ENCODE data around the gene WAPL. TPM values are rescaled to one million over a fixed set of nuclear protein-coding genes. Genes with fewer than 3 reads are reported as not detected.

The WAPL gene
- total RNA-seq, 2 donors from 2014 or later, result 24.1 to 38.9 TPM

- intact Hi-C loops (cut with DNase I), result no loop called here
- ATAC-seq, result peak; percentile 72
- no peaks in the 10 kb centered on the region for H3K36me3 ChIP-seq (replicated peaks in 1 of 2; ENCODE audit: insufficient read depth in 1 of 2, low read depth in 2 of 2)
- TF ChIP-seq POLR2A (IDR thresholded peaks at IDR 0.05), result no peak
- TF ChIP-seq CTCF (IDR thresholded peaks at IDR 0.05), result no peak
- H3K9me3 ChIP-seq, result no peaks in the 10 kb centered on the region
- no peaks in the 10 kb centered on the region for H3K27me3 ChIP-seq
- H3K4me3 ChIP-seq, result no peak overlapping the region
- WGBS, 2 donors, result 13 to 23% methylated on average over 3 of the region's 3 CpGs
- H3K4me1 ChIP-seq, result peaks cover 54% of the 10 kb centered on the region
- peak in 1 of 4 donors; percentile 29 for DNase-seq
- H3K27ac ChIP-seq, result peak overlapping the region; percentile 66 to 82 (median 74)
Measured at GRCh38 chr10:86415116-86415515, 106.5 kb downstream of the WAPL start.

- ATAC-seq (no peak), DNase-seq (no peak)
- 33 to 46% methylated on average over 6 of the region's 6 CpGs for WGBS, 2 donors
- no peaks in the 10 kb centered on the region for H3K27me3 ChIP-seq
- peaks cover 59% of the 10 kb centered on the region for H3K4me1 ChIP-seq
- intact Hi-C loops (cut with DNase I), result no loop called here
- H3K27ac ChIP-seq, result peak overlapping the region in 1 of 4 donors; percentile 64
- no peak overlapping the region for H3K4me3 ChIP-seq
- H3K9me3 ChIP-seq, result no peaks in the 10 kb centered on the region
- no peaks in the 10 kb centered on the region for H3K36me3 ChIP-seq (replicated peaks in 1 of 2; ENCODE audit: insufficient read depth in 1 of 2, low read depth in 2 of 2)
- TF ChIP-seq POLR2A (IDR thresholded peaks at IDR 0.05) (no peak), CTCF (IDR thresholded peaks at IDR 0.05) (no peak)
Measured at GRCh38 chr10:86413046-86413728, 108.4 kb downstream of the WAPL start.

GRCh38 chr10:86411852-86412560 lies 109.6 kb downstream of the WAPL start:
- H3K4me1 ChIP-seq, result peaks cover 59% of the 10 kb centered on the region
- no peak for ATAC-seq
- WGBS, 2 donors, result 68 to 72% methylated on average over 4 to 6 of the region's 6 CpGs
- H3K4me3 ChIP-seq, result no peak overlapping the region
- H3K36me3 ChIP-seq (replicated peaks in 1 of 2; ENCODE audit: insufficient read depth in 1 of 2, low read depth in 2 of 2), result no peaks in the 10 kb centered on the region
- peak overlapping the region; percentile 12 to 84 (median 66) for H3K27ac ChIP-seq
- TF ChIP-seq POLR2A (IDR thresholded peaks at IDR 0.05) (no peak), CTCF (IDR thresholded peaks at IDR 0.05) (no peak)
- DNase-seq, result no peak
- no peaks in the 10 kb centered on the region for H3K9me3 ChIP-seq
- no peaks in the 10 kb centered on the region for H3K27me3 ChIP-seq
- intact Hi-C loops (cut with DNase I), result no loop called here

DNA sequence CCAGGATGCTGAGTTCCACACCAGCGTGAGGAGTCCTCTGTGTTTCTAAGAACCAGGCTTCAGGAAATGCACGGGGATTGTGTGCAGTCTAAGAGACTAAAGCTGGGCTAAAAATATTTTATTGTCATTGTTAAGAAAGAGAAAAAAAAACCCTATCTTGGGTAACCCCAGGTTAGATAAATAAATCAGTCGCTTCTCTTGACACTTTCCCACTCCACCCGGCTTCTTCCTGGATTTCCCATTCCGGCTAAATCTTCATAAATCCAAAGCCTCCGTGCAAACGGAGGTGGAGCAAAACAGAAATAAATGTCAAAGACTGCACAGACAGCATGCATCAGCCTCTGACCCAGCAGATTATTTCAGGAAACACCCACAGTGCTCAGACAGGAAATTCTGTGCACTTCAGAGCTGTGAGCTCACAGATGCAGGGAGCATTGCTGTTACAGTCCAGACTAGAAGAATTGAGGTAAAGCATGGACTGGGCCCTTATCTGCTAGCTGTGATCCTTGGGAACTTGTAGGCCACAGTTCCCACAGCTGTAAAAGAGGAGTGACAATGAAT lies 110.2 kb downstream of the WAPL start:
- intact Hi-C loops (cut with DNase I), result no loop called here
- no peak for ATAC-seq

DNA sequence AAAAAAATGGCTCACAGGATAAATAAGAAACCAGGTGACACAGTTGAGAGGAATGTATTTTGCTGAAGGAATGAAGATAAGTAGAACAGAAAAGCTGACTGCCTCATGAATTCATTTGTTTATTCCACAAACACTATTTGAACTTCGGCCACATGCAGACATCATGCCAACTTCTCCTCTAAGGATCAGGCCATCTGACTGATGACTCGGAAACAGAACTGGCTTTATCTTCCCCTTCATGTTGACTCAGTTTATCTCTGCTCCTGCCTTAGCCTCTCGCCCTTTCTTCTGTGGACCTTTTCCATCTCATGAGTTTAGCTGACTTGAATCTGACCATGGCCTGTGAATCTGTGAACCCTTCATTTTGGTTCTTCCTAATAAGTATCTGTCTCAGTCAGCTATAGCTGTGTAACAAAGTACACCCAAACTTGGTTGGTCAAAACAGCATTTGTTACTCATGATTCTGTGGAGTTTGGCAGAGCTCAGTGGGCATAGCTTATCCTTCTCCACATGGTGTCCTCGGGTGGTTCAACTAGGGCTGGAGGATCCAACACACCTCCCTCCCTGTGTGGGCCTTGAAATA lies 111.0 kb downstream of the WAPL start:
- ATAC-seq, result peak; percentile 92

More for the DNA sequence above, 110.2 kb downstream of the WAPL start:
- Histone ChIP-seq H3K4me1 (peaks cover 59% of the 10 kb centered on the region), H3K27me3 (no peaks in the 10 kb centered on the region), H3K9me3 (no peaks in the 10 kb centered on the region), H3K4me3 (no peak overlapping the region), H3K36me3 (replicated peaks in 1 of 2; ENCODE audit: insufficient read depth in 1 of 2, low read depth in 2 of 2) (no peaks in the 10 kb centered on the region), H3K27ac (peak overlapping the region; percentile 53 to 84 (median 66))
- WGBS, 2 donors, result 34 to 46% methylated on average over 7 of the region's 7 CpGs
- TF ChIP-seq POLR2A (IDR thresholded peaks at IDR 0.05), result no peak
- DNase-seq, result peak in 1 of 4 donors; percentile 44

More for the DNA sequence above, 111.0 kb downstream of the WAPL start:
- DNase-seq, result peak; percentile 64 to 75 (median 72)
- Histone ChIP-seq H3K4me3 (no peak overlapping the region), H3K4me1 (peaks cover 52% of the 10 kb centered on the region), H3K9me3 (no peaks in the 10 kb centered on the region), H3K36me3 (replicated peaks in 1 of 2; ENCODE audit: insufficient read depth in 1 of 2, low read depth in 2 of 2) (no peaks in the 10 kb centered on the region), H3K27ac (peak overlapping the region; percentile 53 to 84 (median 66)), H3K27me3 (no peaks in the 10 kb centered on the region)
- intact Hi-C loops (cut with DNase I), result no loop called here
- WGBS, 2 donors, result 35 to 36% methylated on average over 4 of the region's 4 CpGs
- TF ChIP-seq CTCF (IDR thresholded peaks at IDR 0.05) (no peak), POLR2A (IDR thresholded peaks at IDR 0.05) (no peak)
